Stimulated activated CD8-positive, alpha-beta memory T cell treated with anti-CD3 and anti-CD28 coated beads, Interleukin-12 subunit alpha, Interleukin-12 subunit beta, amount 100 ng/mL, for 4 hours (primary cell): ENCODE results near the gene NUDT10.
"Not testable (repeated sequence)": the region's sequence is repeated elsewhere in the genome, so short reads cannot be mapped to it uniquely, and the experiment has no call there.

Source experiments
- DNase-seq: peaks from one replicate; pipeline ENCODE4 v3.0.0-alpha.2; 2020; ENCODE audit warnings: low read depth

NUDT10 gene

GRCh38 chrX:51332188-51332942, at the start of gene NUDT10:
Gene NUDT10, plus strand, starts transcription at chrX:51332822. Its CDS starts 144 bp downstream, at chrX:51332966.
- DNase-seq = no peak

- no peak for DNase-seq
These were observed 40.2 kb upstream of the NUDT10 start for GRCh38 chrX:51292421-51292820.

GRCh38 chrX:51296138-51296537, 36.5 kb upstream of the NUDT10 start:
- DNase-seq = no peak

- DNase-seq = no peak
These were observed 16.4 kb upstream of the NUDT10 start for GRCh38 chrX:51316271-51316670.

- DNase-seq = not testable (repeated sequence)
These were observed 542 bp downstream of the NUDT10 start for GRCh38 chrX:51332943-51333785.

GRCh38 chrX:51334276-51334675, 1.7 kb downstream of the NUDT10 start:
- no peak for DNase-seq

- DNase-seq = no peak
These were observed 4.0 kb downstream of the NUDT10 start for GRCh38 chrX:51336584-51336983.

GRCh38 chrX:51361251-51361650, 28.6 kb downstream of the NUDT10 start:
- DNase-seq = no peak

GRCh38 chrX:51376672-51377071, 44.0 kb downstream of the NUDT10 start:
- DNase-seq = no peak
